Large intestine (tissue), 3 donors: ENCODE data around the gene SLC22A23. TPM values are rescaled to one million over a fixed set of nuclear protein-coding genes. Genes with fewer than 3 reads are reported as not detected.

Source experiments
- DNase-seq, 2 donors: peaks; one replicate each; pipeline versions ENCODE4 v3.0.0 to v3.0.0-alpha.2; 2013
- H3K27ac ChIP-seq: one replicate; pipeline ENCODE4 v1.5.1; 2013; ENCODE audit warnings: low read length
- H3K27me3 ChIP-seq: 2 replicates; pipeline ENCODE4 v1.6.1; 2013; ENCODE audit warnings: low read length; ENCODE audit not compliant: control insufficient read depth, insufficient read depth
- H3K36me3 ChIP-seq: 2 replicates; pipeline ENCODE4 v1.6.1; 2013; ENCODE audit warnings: low read length; ENCODE audit not compliant: control insufficient read depth, insufficient read depth
- H3K4me1 ChIP-seq: one replicate; pipeline ENCODE4 v1.6.1; 2013; ENCODE audit warnings: low read length; ENCODE audit not compliant: control insufficient read depth, insufficient read depth
- H3K4me3 ChIP-seq: one replicate; pipeline ENCODE4 v1.5.1; 2013; ENCODE audit warnings: low read length
- H3K9me3 ChIP-seq: one replicate; pipeline ENCODE4 v1.6.1; 2013; ENCODE audit warnings: mild to moderate bottlenecking, low read depth, low read length, moderate library complexity; ENCODE audit not compliant: control insufficient read depth
- WGBS: methylation state at CpG from one replicate; pipeline ENCODE4 v1.1.5; 2013; ENCODE audit warnings: low lambda C conversion rate; ENCODE audit not compliant: insufficient coverage; 5-methylcytosine and 5-hydroxymethylcytosine counted together
- polyA plus RNA-seq: library from polyadenylated mRNA; unstranded; fragments of 120-200 nt; gene quantifications from one replicate; pipeline ENCODE4 v1.2.1, GENCODE V29; 2013

The SLC22A23 gene
- polyA plus RNA-seq, 1 donor = 34.7 TPM

DNA sequence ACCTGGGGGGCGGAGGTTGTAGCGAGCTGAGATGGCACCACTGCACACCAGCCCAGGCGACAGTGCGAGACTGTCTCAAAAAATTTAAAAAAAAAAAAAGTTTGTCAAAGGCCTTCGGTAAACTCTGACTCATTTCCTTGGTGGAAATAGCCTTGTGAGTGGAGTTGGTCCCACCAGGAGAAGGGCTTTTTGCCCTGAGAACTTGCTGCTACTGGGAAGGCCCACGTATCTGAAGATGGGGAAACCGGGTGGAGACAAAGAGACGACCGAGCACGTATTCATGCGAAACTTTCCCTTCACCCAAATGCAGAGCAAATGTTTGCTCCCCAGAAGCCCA lies 51.7 kb downstream of the SLC22A23 start:
- Histone ChIP-seq H3K27ac (peak overlapping the region; percentile 80), H3K36me3 (peaks cover 4% of the 10 kb centered on the region), H3K4me3 (no peak overlapping the region), H3K27me3 (no peaks in the 10 kb centered on the region), H3K9me3 (no peaks in the 10 kb centered on the region), H3K4me1 (peaks cover 82% of the 10 kb centered on the region)
- DNase-seq = no peak
- WGBS = no CpG with 5 or more reads among the region's 11 CpGs

DNA sequence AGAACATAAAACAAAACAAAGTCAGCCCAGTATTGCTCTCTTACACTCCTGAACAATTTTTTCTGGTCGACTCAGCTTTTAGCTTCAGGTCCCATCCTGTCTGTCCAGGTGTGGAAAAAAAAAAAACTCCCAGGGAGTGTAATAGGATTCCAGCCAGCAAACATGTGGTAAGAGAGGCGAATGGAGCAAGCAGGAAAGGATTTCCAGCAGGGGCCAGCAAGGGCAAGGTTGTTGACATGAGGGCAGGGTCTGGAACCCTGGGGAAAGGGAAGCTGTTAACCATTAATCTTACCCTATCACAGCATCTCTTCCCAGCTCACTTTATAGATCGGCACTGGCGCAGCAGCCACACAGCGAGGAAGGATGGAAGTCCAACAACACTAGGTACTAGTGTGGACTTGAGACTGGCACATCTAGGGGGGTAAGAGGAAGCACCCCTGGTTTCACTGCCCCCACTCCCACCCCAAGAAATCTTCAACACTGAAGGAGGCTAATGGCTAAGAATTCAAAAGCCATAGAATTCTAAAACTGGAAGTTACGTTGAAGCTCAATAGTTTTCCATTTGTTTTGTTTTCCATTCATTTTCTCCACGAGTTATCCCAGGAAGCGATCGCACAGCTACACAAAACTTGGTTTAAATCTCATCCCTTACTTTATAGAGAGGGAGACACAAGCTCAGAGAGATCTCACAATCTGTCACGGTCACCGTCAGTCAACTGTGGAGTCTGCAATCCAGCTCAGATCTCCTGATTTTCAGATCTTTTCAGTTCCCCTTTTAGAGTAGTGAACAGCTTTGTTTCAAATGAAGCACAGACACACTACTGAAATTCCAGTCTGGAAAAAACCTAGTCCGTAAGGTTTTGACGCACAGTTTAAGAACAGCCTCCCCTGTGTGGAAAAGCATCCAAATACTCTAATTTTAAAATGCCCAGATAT lies 53.3 kb downstream of the SLC22A23 start:
- peaks cover 79% of the 10 kb centered on the region for H3K4me1 ChIP-seq
- 83% methylated on average over 2 of the region's 13 CpGs for WGBS

DNA sequence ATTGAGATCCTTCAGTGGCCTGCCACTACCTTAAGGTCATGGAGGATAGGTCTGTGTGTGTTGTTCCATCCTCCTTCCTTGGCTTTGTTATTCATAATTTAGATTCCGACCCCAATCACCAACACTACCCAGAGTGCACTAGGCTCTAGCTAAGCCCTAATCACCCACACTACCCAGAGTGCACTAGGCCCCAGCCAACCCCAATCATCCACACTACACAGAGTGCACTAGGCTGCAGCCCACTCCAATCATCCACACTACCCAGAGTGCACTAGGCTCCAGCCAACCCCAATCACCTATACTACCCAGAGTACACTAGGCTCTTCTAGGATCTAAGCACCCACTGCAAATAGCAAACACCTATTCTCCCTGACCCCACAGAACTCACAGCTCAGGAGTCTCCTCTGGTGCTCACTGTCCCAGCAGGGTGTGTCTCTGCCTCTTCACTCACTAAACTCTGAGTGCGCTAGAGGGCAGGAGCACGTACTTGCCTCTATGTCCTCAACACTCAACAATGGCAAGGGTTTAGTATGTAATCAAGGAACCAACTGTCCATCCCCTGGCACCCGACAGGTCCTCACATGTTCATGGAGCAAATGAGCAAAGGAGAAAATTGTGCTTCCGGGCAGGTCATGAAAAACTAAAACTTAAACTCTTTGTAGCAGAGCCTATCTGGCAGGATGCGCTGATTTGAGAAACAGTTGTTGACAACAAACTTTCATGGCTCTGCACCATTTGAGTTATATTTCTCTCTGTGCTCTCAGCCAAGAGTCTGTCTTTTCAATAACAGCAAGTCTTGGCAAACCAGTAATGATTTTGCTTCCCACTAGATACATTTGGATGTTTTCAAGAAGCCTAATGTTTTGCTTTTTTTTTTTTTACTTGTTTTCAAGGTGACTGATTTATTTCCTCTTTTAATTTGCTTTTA lies 54.3 kb downstream of the SLC22A23 start:
- Histone ChIP-seq H3K4me3 (no peak overlapping the region), H3K9me3 (no peaks in the 10 kb centered on the region), H3K4me1 (peaks cover 80% of the 10 kb centered on the region), H3K27ac (peak overlapping the region; percentile 80), H3K36me3 (no peaks in the 10 kb centered on the region), H3K27me3 (no peaks in the 10 kb centered on the region)
- DNase-seq = peak; percentile 40 to 74
- no CpG with 5 or more reads among the region's 6 CpGs for whole genome bisulfite sequencing

More for the DNA sequence above, 53.3 kb downstream of the SLC22A23 start:
- Histone ChIP-seq H3K9me3 (no peaks in the 10 kb centered on the region), H3K27me3 (no peaks in the 10 kb centered on the region), H3K4me3 (no peak overlapping the region), H3K27ac (peak overlapping the region; percentile 80), H3K36me3 (peaks cover 4% of the 10 kb centered on the region)
- peak; percentile 95 to 98 for DNase-seq

DNA sequence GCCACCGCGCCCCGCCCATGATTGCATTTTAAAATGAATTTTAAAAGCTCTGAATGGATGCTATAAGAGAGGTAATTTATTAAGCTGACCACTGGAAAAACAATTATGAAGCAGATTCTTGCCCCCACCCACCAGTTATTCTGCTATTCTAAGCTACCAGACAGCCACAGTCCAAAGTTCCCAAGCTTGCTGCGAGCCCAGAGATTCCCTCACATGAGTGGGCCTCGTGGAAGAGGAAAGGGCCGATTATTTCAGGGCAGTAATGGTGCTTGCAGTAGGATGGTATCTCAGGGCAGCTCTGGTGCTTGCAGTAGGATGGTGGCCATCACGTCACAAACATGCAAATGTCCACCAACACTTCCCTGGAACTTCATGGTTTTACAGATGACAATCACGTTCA lies 56.7 kb downstream of the SLC22A23 start:
- no peaks in the 10 kb centered on the region for H3K36me3 ChIP-seq
- peak; percentile 47 to 77 for DNase-seq
- H3K9me3 ChIP-seq = no peaks in the 10 kb centered on the region
- no peak overlapping the region for H3K4me3 ChIP-seq
- peaks cover 71% of the 10 kb centered on the region for H3K4me1 ChIP-seq
- no peaks in the 10 kb centered on the region for H3K27me3 ChIP-seq
- WGBS = no CpG with 5 or more reads among the region's 8 CpGs
- H3K27ac ChIP-seq = peak overlapping the region; percentile 81

DNA sequence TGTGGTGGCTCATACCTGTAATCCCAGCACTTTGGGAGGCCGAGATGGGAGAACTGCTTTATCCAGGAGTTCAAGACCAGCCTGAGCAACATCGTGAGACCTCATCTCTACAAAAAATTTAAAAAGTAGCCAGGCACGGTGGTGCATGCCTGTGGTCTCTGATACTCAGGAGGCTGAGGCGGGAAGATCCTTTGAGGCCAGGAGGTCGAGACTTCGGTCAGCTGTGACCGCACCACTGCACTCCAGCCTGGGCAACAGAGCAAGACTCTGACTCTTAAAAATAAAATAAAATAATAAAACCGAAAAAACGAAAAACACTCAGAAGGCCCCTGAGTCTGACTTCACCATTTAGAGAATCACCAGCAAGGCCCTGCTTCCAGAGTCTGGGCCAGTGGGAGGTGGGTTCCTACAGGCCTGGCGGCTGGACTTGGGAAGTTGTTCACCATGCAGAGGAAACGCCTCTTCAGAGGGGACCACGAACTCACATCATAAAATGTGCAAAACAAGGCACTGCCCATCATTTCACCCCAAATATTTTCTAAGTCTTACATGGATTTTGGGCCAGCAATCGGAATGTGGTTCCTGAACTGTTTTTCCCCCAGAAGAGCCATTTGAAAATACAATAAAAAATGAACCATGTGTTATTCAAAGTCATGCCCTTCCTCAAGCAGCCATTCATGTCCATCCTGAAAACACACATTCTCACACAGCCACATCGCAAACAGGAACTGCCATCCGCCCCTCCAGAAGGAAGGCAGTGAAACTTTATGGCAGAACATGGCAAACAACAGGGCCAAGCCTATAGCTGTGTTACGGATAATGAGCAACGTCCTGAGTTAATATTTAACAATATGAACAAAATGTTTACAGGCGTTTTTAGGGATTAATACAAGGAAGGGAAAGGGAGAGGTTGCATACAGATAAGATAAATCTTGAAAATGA lies 57.8 kb downstream of the SLC22A23 start:
- Histone ChIP-seq H3K9me3 (no peaks in the 10 kb centered on the region), H3K4me1 (peaks cover 60% of the 10 kb centered on the region), H3K27me3 (no peaks in the 10 kb centered on the region), H3K36me3 (peaks cover 4% of the 10 kb centered on the region), H3K4me3 (no peak overlapping the region), H3K27ac (peak overlapping the region; percentile 81)
- peak; percentile 49 to 84 for DNase-seq
- 35% methylated on average over 4 of the region's 18 CpGs for WGBS

DNA sequence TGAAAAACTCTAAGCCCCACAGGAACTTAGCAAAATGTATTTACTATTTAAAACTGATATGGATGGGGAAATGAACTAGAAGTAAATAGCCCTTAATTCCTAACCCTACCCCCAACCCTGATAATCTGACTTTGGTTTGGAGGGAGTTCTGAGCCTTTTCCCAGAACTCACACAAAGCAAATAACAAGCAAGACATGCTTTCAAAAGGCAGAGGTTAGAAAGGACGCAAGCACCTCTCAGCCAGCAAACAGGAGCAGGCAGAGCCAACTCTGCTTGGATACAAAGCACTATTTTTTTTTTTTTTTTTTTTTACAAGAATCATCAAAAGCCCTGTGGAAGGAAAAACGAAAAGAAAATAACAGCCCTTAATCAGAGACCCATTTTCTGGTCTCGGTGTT lies 58.7 kb downstream of the SLC22A23 start:
- Histone ChIP-seq H3K9me3 (no peaks in the 10 kb centered on the region), H3K27me3 (no peaks in the 10 kb centered on the region), H3K4me3 (no peak overlapping the region), H3K4me1 (peaks cover 61% of the 10 kb centered on the region), H3K36me3 (peaks cover 4% of the 10 kb centered on the region), H3K27ac (peak overlapping the region; percentile 81)
- WGBS = no CpG with 5 or more reads among the region's 3 CpGs
- DNase-seq = no peak

DNA sequence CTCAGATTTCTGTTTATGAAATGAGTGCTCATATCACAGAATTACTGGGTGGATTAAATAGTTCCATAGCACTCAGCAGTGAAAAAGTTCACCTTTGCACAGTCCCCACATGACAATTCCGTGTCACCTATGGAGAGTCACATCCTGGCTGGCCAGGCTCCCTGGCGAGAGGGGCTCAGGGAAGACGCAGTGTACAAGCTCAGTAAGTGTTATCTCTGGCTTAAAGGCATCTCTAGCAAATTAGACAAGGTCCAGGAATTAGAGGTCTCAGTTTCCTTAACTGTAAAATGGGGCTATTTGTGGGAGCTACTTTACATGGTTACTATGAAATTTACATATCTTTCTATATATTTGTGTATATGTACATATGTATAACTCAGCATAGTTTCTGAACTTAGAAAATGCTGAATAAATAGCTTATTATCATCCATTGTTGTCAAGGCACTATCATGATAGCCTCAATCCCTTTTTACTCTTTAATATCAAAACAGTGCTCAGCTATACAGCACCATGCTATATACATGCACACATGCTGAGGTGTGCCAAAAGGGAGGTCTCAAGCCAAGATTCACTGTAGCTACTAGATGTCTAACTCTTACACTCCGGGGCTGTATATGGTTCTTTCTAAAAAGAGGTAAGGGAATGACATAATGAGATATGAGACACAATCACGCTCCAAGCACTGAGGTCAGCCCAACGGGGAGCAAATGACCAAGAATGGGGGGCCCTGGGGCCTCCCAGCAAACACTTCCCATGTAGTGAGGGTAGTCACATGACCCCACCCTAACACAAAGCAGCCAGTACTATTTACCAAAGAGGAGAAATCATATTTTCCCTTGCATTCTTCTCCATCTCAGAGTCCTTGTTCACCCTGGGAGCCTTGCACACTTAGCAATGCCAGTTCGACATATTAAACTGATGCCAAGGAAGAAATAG lies 59.4 kb downstream of the SLC22A23 start:
- Histone ChIP-seq H3K36me3 (peaks cover 4% of the 10 kb centered on the region), H3K27ac (peak overlapping the region; percentile 81), H3K27me3 (no peaks in the 10 kb centered on the region), H3K4me3 (no peak overlapping the region), H3K9me3 (no peaks in the 10 kb centered on the region), H3K4me1 (peaks cover 61% of the 10 kb centered on the region)
- WGBS = 33% methylated on average over 1 of the region's 7 CpGs
- peak; percentile 68 to 86 for DNase-seq

DNA sequence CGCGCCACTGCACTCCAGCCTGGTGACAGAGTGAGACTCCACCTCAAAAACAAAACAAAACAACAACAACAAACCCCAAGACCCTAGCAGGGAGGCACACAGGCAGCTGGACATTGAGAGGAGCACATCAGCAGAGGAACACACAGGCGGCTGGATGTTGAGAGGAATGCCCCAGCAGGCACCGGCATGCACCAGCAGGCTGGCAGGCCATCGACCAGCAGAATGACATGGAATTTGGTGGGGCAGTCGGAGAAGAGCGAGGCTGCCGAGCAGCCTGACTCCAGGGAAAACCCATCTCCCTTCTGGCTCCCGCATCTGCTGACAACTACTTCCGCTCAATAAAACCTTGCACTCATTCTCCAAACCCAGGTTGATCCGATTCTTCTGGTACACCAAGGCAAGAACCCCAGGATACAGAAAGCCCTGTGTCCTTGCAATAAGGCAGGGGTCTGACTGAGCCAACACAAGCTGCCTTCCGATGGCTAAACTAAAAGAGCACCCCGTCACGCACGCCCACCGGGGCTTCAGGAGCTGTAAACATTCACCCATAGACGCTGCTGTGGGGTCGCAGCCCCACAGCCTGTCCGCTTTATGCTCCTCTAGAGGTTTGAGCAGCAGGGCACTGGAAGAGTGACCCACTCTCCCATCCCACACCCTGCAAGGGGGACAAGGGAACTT lies 60.2 kb downstream of the SLC22A23 start:
- peaks cover 61% of the 10 kb centered on the region for H3K4me1 ChIP-seq
- no peaks in the 10 kb centered on the region for H3K9me3 ChIP-seq
- peaks cover 4% of the 10 kb centered on the region for H3K36me3 ChIP-seq
- no peak for DNase-seq
- H3K4me3 ChIP-seq = no peak overlapping the region
- no peaks in the 10 kb centered on the region for H3K27me3 ChIP-seq
- no peak overlapping the region for H3K27ac ChIP-seq
- 80% methylated on average over 1 of the region's 19 CpGs for WGBS

DNA sequence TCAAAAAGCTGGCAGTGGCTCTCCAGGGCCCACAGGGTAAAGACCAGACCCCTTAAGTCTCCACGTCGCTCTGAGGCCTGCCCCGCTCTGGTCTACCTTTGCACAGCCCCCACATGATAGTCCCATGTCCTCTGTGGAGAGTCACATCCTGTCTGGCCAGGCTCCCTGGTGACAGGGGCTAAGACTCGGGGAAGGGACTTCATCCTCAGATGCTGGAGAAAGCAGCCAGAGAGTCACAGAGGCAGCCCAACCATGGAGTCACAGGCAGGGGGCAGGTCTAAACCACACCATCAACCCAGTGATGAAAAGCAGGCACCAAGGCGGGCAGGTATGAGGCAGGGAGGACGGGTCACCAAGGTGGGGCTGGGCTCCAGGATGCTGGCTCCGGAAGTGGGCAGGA lies 62.2 kb downstream of the SLC22A23 start:
- peaks cover 12% of the 10 kb centered on the region for H3K36me3 ChIP-seq
- H3K4me1 ChIP-seq = peaks cover 52% of the 10 kb centered on the region
- no peak for DNase-seq
- no peak overlapping the region for H3K4me3 ChIP-seq
- H3K27ac ChIP-seq = no peak overlapping the region
- H3K9me3 ChIP-seq = no peaks in the 10 kb centered on the region
- H3K27me3 ChIP-seq = no peaks in the 10 kb centered on the region
- WGBS = no CpG with 5 or more reads among the region's 7 CpGs
